HL-60 (cell line): Measurements from ENCODE around the gene RIPK3.

Experiments used
- DNase-seq, 2 experiments: peaks; one replicate each; pipeline ENCODE4 v3.0.0-alpha.2; 2010 to 2020; ENCODE audit warnings: low read depth in 1 of 2, low spot score in 1 of 2
- H3K27ac ChIP-seq: fragments of 250-450 bp; sonication (Bioruptor Pico); replicated peaks from 2 replicates; pipeline ENCODE4 v1.5.1; 2020; ENCODE audit warnings: mild to moderate bottlenecking, moderate library complexity
- H3K27me3 ChIP-seq: fragments of 250-450 bp; sonication (Bioruptor Pico); 2 replicates; pipeline ENCODE4 v1.5.1; 2021; ENCODE audit warnings: mild to moderate bottlenecking, moderate library complexity; ENCODE audit not compliant: insufficient read depth, poor library complexity, severe bottlenecking
- H3K4me3 ChIP-seq: replicated peaks from 2 replicates; pipeline ENCODE4 v1.5.1; 2011; ENCODE audit warnings: mild to moderate bottlenecking, control low read depth, low read length; ENCODE audit not compliant: insufficient read depth
- CTCF ChIP-seq: IDR thresholded peaks from one replicate; pipeline ENCODE4 v1.5.1; 2011; ENCODE audit warnings: low read length, control low read depth, inconsistent platforms; ENCODE audit not compliant: insufficient read depth
- GABPA ChIP-seq: IDR thresholded peaks from 2 replicates; pipeline ENCODE4 v1.6.1; 2012; ENCODE audit warnings: low read depth
- POLR2AphosphoS5 ChIP-seq: IDR thresholded peaks from 2 replicates; pipeline ENCODE4 v1.6.1; 2012; ENCODE audit warnings: low read depth
- REST ChIP-seq: IDR thresholded peaks from 2 replicates; pipeline ENCODE4 v1.6.1; 2012; ENCODE audit warnings: low read depth; ENCODE audit not compliant: insufficient replicate concordance
- SPI1 ChIP-seq: IDR thresholded peaks from 2 replicates; pipeline ENCODE4 v1.6.1; 2012; ENCODE audit warnings: low read depth, mild to moderate bottlenecking, borderline replicate concordance

Gene RIPK3

GRCh38 chr14:24313913-24314312 lies 25.9 kb downstream of the RIPK3 start:
- no peaks in the 10 kb centered on the region for H3K27me3 ChIP-seq
- DNase-seq = peak in 1 of 2 experiments; percentile 68
- no peak overlapping the region for H3K4me3 ChIP-seq
- peak overlapping the region; percentile 93 for H3K27ac ChIP-seq
- peak; percentile 42; the same call in 1 of the 2 replicates for TF ChIP-seq POLR2AphosphoS5
- TF ChIP-seq CTCF = no peak
- peak; percentile 78; the same call in 1 of the 2 replicates for TF ChIP-seq SPI1

- DNase-seq = peak; percentile 90
- no peaks in the 10 kb centered on the region for H3K27me3 ChIP-seq
- TF ChIP-seq POLR2AphosphoS5 = peak; percentile 67; the same call in 1 of the 2 replicates
- no peak for TF ChIP-seq CTCF
- peak overlapping the region; percentile 93 for H3K27ac ChIP-seq
- H3K4me3 ChIP-seq = peak overlapping the region; percentile 47
These were observed 26.9 kb downstream of the RIPK3 start for GRCh38 chr14:24312736-24313507.

GRCh38 chr14:24311837-24312615 lies 27.8 kb downstream of the RIPK3 start:
- H3K4me3 ChIP-seq = peak overlapping the region; percentile 47
- no peaks in the 10 kb centered on the region for H3K27me3 ChIP-seq
- peak; percentile 61 to 70 for DNase-seq
- no peak; the same call in 1 of the 2 replicates for TF ChIP-seq POLR2AphosphoS5
- TF ChIP-seq CTCF = no peak
- TF ChIP-seq GABPA = no peak
- no peak for TF ChIP-seq SPI1
- TF ChIP-seq REST = no peak
- H3K27ac ChIP-seq = peak overlapping the region; percentile 93

GRCh38 chr14:24310646-24311604 lies 28.9 kb downstream of the RIPK3 start, which contains the start of gene LTB4R:
LTB4R (plus strand) TSS chr14:24311502; CDS start chr14:24315652, 4,150 bp downstream.
- H3K27ac ChIP-seq = peak within 1 kb of the TSS; percentile 93
- peak within 1 kb of the TSS; percentile 47 for H3K4me3 ChIP-seq
- peak; percentile 60 to 61 for DNase-seq
- TF ChIP-seq REST = no peak
- no peak for TF ChIP-seq SPI1
- TF ChIP-seq GABPA = no peak
- no peak; the same call in 1 of the 2 replicates for TF ChIP-seq POLR2AphosphoS5
- no peak for TF ChIP-seq CTCF
- H3K27me3 ChIP-seq = no peaks in the 10 kb centered on the region
